Mucosa of rectum (tissue), 2 donors: ENCODE measurements around the gene MSANTD1.

Experiments
- H3K27ac ChIP-seq, 2 donors: one replicate each; pipeline ENCODE4 v1.7.0; 2013; ENCODE audit warnings: inconsistent platforms in 2 of 2, low read depth in 2 of 2, low read length in 2 of 2
- H3K27me3 ChIP-seq, 2 donors: one replicate each; pipeline ENCODE4 v1.7.0; 2013; ENCODE audit warnings: low read length in 2 of 2; ENCODE audit not compliant: control insufficient read depth in 2 of 2, insufficient read depth in 2 of 2
- H3K36me3 ChIP-seq, 2 donors: one replicate each; pipeline ENCODE4 v1.7.0; 2013; ENCODE audit warnings: low read length in 2 of 2; ENCODE audit not compliant: control insufficient read depth in 2 of 2, insufficient read depth in 2 of 2
- H3K4me1 ChIP-seq, 2 donors: one replicate each; pipeline ENCODE4 v1.7.0; 2013; ENCODE audit warnings: low read length in 2 of 2, mild to moderate bottlenecking in 1 of 2; ENCODE audit not compliant: control insufficient read depth in 2 of 2, insufficient read depth in 2 of 2
- H3K4me3 ChIP-seq, 2 donors: one replicate each; pipeline ENCODE4 v1.7.0; 2013; ENCODE audit warnings: low read length in 2 of 2
- H3K9ac ChIP-seq, 2 donors: one replicate each; pipeline ENCODE4 v1.7.0; 2013; ENCODE audit warnings: low read length in 2 of 2, low read depth in 1 of 2, mild to moderate bottlenecking in 1 of 2
- H3K9me3 ChIP-seq, 2 donors: one replicate each; pipeline ENCODE4 v1.7.0; 2013; ENCODE audit warnings: low read length in 2 of 2; ENCODE audit not compliant: control insufficient read depth in 2 of 2
- donor health status: healthy.
- donor health status: Normal muscosa, but diverticular disease.

Gene MSANTD1

GRCh38 chr4:3291411-3291968 is 42.5 kb downstream of the MSANTD1 start:
- Histone ChIP-seq H3K4me3 (peak overlapping the region; percentile 79 to 80), H3K9me3 (no peaks in the 10 kb centered on the region), H3K9ac (peak overlapping the region; percentile 80 to 86), H3K36me3 (no peaks in the 10 kb centered on the region), H3K27me3 (peaks cover 2 to 5% of the 10 kb centered on the region in 2 donors), H3K27ac (peak overlapping the region; percentile 82 to 93), H3K4me1 (peaks cover 16 to 23% of the 10 kb centered on the region in 2 donors)

DNA sequence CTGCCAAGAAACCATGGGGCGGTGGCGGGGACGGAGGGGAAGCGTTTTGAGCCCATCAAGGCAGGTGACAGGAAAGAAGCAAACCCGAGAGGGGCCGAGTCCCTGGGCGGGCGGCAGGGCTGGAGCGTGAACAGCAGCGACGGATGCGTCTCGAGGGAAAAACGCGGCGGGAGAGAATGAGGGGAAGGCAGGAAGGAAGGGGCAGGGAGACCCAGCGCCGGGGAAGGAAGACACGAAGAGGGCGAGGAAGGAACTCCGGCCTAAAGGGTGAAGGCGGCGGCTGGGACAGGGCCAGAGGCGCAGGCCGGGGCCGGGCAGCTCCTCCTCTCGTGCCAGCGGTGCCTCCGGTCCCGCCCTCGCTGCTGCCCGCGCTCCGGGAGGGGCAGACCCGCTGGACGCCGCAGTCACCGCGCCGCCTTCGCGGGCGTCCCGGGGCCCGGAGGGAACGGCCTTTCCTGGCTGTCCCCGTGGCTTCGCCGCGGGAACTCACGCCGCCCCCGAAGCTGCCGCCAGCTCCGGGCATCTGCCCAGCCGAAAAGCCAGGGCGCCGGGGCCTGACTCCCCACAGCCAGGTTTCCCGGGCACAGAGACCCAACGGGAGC is 43.1 kb downstream of the MSANTD1 start:
- Histone ChIP-seq H3K4me3 (peak overlapping the region; percentile 79 to 80), H3K27me3 (peaks cover 0 to 2% of the 10 kb centered on the region in 2 donors), H3K9me3 (no peaks in the 10 kb centered on the region), H3K4me1 (peaks cover 15 to 23% of the 10 kb centered on the region in 2 donors), H3K27ac (peak overlapping the region; percentile 82 to 93), H3K9ac (peak overlapping the region; percentile 80 to 86), H3K36me3 (no peaks in the 10 kb centered on the region)

- Histone ChIP-seq H3K9ac (peak within 1 kb of the TSS; percentile 80 to 86), H3K27ac (peak within 1 kb of the TSS; percentile 82 to 93), H3K9me3 (no peaks in the 10 kb centered on the region), H3K4me1 (peaks cover 15 to 23% of the 10 kb centered on the region in 2 donors), H3K4me3 (peak within 1 kb of the TSS; percentile 79 to 80), H3K27me3 (no peaks in the 10 kb centered on the region), H3K36me3 (no peaks in the 10 kb centered on the region)
Measured at GRCh38 chr4:3292571-3293400, 43.8 kb downstream of the MSANTD1 start, which contains the start of gene RGS12. RGS12 (plus strand) TSS chr4:3293021; CDS start chr4:3316171, 23,150 bp downstream.

DNA sequence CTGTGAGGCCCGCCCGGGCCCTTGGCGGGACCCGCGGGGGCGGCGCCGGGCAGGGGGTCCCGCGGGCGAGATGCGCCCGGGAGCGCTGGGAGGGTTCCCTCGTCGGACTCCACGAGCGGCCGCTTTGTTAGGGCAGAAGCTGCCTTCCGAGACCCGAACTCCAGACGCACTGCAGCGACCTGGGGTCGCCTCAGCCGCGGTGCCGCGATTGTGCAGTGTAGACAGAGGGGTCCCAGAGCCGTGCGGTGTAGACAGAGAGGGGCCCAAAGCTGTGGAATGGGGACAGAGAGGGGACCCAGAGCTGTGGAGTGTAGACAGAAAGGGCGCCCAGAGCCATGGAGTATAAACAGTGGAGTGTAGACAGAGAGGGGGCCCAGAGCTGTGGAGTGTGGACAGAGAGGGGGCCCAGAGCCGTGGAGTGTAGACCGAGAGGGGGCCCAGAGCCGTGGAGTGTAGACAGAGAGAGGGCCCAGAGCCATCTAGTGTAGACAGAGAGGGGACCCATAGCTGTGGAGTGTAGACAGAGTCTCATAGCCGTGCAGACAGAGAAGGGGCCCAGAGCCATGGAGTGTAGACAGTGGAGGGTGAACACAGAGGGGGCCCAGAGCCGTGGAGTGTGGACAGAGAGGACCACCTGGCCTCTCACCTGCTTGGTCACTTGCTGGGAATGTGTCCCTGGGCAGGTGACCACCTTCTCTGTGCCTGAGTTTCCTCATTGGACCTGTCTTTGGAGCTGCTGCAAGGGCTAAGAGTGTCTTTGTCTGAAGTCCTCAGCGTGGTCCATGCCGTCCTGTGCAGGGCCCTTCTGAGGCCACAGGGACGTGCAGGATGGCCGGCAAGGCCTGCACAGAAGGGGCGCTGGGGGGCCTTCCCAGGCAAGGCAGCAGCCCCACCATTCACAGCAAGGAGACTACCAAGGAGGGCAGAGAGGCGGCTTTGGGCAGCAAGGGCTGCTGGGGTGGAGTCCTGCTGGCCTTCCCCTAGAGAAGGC is 44.7 kb downstream of the MSANTD1 start:
- H3K4me3 ChIP-seq: peak overlapping the region; percentile 75
- H3K9me3 ChIP-seq: no peaks in the 10 kb centered on the region
- H3K27me3 ChIP-seq: no peaks in the 10 kb centered on the region
- H3K9ac ChIP-seq: peak overlapping the region; percentile 56 to 85
- H3K36me3 ChIP-seq: no peaks in the 10 kb centered on the region
- H3K27ac ChIP-seq: peak overlapping the region; percentile 30 to 32
- H3K4me1 ChIP-seq: peaks cover 15 to 23% of the 10 kb centered on the region in 2 donors

DNA sequence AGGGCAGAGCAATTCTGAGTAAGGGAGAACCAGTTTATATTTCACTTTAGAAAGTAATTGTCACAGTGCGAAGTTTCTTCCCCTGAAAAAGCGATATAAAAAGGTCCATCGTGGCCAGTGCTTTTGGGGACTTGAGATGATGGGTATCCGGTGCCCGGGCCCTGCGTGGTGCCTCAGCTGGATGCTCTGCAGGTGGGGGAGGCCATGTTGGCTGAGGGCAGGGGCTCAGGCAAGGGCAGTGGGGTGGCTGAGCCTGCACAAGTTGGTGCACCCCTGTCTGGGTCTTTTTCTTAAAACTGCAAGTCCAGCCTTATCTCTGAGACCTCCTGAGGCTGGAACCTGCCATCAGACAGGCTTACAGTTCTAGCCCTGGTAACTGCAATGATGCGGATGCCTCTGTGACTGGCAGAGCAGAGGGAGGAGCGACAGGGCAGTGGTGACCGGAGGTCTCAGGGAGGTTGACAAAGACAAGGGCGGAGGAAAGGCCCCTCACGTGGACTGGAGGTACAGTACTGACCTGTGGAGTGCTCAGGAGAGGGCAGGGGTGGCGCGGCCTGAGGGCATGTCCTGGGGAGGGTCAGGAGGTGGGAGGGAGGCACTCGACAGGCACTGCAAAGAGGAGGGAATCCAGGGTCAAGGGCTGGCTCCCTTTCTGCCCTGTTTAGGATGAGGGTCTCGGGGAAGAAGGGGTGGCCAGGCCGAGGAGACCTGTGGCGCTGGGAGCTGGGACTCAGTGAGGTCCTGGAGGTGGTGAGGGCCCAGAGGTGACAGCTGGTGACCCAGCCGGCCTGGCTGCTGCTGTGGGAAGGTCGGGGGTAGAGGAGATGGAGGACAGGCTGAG is 45.7 kb downstream of the MSANTD1 start:
- H3K36me3 ChIP-seq: no peaks in the 10 kb centered on the region
- H3K27ac ChIP-seq: no peak overlapping the region
- no peak overlapping the region for H3K9ac ChIP-seq
- H3K4me1 ChIP-seq: peaks cover 15 to 23% of the 10 kb centered on the region in 2 donors
- H3K9me3 ChIP-seq: no peaks in the 10 kb centered on the region
- H3K4me3 ChIP-seq: no peak overlapping the region
- H3K27me3 ChIP-seq: no peaks in the 10 kb centered on the region

GRCh38 chr4:3295837-3296624 is 47.1 kb downstream of the MSANTD1 start:
- H3K4me1 ChIP-seq: peaks cover 11 to 18% of the 10 kb centered on the region in 2 donors
- H3K27ac ChIP-seq: no peak overlapping the region
- no peak overlapping the region for H3K4me3 ChIP-seq
- H3K9me3 ChIP-seq: no peaks in the 10 kb centered on the region
- no peaks in the 10 kb centered on the region for H3K36me3 ChIP-seq
- no peaks in the 10 kb centered on the region for H3K27me3 ChIP-seq
- H3K9ac ChIP-seq: no peak overlapping the region

- no peak overlapping the region for H3K27ac ChIP-seq
- H3K27me3 ChIP-seq: no peaks in the 10 kb centered on the region
- peaks cover 5 to 12% of the 10 kb centered on the region in 2 donors for H3K4me1 ChIP-seq
- no peaks in the 10 kb centered on the region for H3K9me3 ChIP-seq
- H3K9ac ChIP-seq: no peak overlapping the region
- no peaks in the 10 kb centered on the region for H3K36me3 ChIP-seq
- no peak overlapping the region for H3K4me3 ChIP-seq
Measured at GRCh38 chr4:3296651-3297050, 47.7 kb downstream of the MSANTD1 start.

DNA sequence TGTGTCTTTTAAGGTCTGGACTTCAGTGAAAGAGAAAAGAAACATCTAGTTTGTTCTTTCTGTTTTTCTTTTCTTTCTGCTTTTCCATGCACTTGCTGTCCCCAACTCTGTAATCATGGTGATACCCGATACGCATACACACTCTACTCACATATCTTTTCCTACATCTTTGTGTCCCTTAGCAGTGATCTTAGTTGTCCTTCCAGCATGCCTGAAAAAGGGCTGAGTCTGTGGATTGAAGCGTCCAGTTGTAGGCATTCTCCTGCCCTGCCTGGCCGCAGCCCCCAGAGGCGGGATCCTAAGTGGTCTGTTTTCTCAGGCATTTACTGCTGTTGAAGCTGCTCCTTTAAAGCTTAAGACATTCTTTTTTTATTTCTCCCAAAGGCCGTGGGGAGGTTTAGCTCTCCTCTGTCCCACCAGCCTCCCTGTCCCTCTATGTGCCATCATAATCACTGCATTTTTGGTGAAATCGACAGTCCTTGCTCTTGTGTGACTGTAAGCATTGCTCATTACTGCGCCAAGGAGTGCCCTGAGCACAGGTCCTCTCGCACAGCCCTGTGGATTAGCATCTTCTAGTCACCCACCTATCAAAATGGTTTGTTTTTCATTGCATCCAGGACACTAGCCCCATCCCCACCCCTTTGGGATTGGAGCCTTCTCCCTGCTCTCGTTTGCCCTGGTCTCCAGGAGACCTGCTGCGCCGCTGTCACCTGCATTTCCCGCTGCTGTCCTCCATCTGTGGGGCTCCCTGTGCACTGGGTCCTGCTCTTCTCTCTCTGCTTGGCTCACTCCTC is 48.3 kb downstream of the MSANTD1 start:
- Histone ChIP-seq H3K4me3 (no peak overlapping the region), H3K27ac (no peak overlapping the region), H3K27me3 (no peaks in the 10 kb centered on the region), H3K9ac (no peak overlapping the region), H3K4me1 (peaks cover 3 to 8% of the 10 kb centered on the region in 2 donors), H3K36me3 (no peaks in the 10 kb centered on the region), H3K9me3 (no peaks in the 10 kb centered on the region)
